ENCODE results near the gene AFAP1. TPM values are rescaled to one million over a fixed set of nuclear protein-coding genes. Genes with fewer than 3 reads are reported as not detected.
A peak's percentile ranks its signal among the peaks of the same experiment; 100 is the strongest.

The AFAP1 gene
- total RNA-seq, 1 experiment from 2014 or later, result 27.6 TPM

DNA sequence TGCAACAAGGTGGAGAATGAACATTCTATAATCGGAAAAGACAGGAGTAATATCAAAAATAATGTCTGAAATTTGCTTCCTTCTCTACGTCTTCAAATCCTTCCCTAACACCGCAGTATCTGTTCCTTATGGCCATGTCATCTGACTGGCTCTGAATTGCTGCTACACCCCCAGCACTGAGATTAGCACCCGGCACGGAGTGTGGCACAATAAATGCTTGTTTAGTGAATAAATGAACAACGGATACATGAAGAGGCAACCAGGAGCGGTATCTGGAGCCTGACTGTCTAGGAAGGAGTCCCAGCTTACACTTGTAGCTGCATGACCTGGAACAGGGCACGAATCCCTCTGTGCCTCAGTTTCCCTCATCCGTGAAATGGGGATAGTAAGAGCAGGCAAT, 164.3 kb downstream of the AFAP1 start:
- H3K4me1 Mint-ChIP-seq (ENCODE audit: low read depth, unreplicated experiment), result peaks cover 17% of the 10 kb centered on the region
- H3K4me3 Mint-ChIP-seq (ENCODE audit: unreplicated experiment), result no peak overlapping the region
- intact Hi-C loops (cut with micrococcal nuclease; ENCODE audit: unreplicated experiment), result no loop called here
- no peak for DNase-seq
- CTCF ChIA-PET, result no interaction called here
- no peaks in the 10 kb centered on the region for H3K27me3 ChIP-seq (replicated peaks; ENCODE audit: control insufficient read depth, insufficient read depth, low read length)
- H3K36me3 Mint-ChIP-seq (ENCODE audit: insufficient read depth, unreplicated experiment), result peaks cover 51% of the 10 kb centered on the region
- no peaks in the 10 kb centered on the region for H3K27me3 Mint-ChIP-seq (ENCODE audit: insufficient read depth, unreplicated experiment)
- no peaks in the 10 kb centered on the region for H3K9me3 Mint-ChIP-seq (ENCODE audit: unreplicated experiment)
- TF ChIP-seq, protein P1, sequence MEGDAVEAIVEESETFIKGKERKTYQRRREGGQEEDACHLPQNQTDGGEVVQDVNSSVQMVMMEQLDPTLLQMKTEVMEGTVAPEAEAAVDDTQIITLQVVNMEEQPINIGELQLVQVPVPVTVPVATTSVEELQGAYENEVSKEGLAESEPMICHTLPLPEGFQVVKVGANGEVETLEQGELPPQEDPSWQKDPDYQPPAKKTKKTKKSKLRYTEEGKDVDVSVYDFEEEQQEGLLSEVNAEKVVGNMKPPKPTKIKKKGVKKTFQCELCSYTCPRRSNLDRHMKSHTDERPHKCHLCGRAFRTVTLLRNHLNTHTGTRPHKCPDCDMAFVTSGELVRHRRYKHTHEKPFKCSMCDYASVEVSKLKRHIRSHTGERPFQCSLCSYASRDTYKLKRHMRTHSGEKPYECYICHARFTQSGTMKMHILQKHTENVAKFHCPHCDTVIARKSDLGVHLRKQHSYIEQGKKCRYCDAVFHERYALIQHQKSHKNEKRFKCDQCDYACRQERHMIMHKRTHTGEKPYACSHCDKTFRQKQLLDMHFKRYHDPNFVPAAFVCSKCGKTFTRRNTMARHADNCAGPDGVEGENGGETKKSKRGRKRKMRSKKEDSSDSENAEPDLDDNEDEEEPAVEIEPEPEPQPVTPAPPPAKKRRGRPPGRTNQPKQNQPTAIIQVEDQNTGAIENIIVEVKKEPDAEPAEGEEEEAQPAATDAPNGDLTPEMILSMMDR (IDR thresholded peaks at IDR 0.05; ENCODE audit: insufficient read depth in 1 of 2, low read depth in 1 of 2, low read length in 1 of 2, severe bottlenecking in 1 of 2, unreplicated experiment in 1 of 2), result no peak
- no peaks in the 10 kb centered on the region for H3K4me1 ChIP-seq
- BruUV-seq (replicated peaks), result no TSS peak
- POLR2A ChIA-PET, result no interaction called here
- H3K9me3 ChIP-seq, result no peaks in the 10 kb centered on the region
- no peak overlapping the region for H3K27ac Mint-ChIP-seq (ENCODE audit: unreplicated experiment)
- H3K36me3 ChIP-seq (ENCODE audit: control insufficient read depth, insufficient read depth, low read length), result no peaks in the 10 kb centered on the region
- H3K4me3 ChIP-seq (ENCODE audit: low read depth, low read length), result no peak overlapping the region

DNA sequence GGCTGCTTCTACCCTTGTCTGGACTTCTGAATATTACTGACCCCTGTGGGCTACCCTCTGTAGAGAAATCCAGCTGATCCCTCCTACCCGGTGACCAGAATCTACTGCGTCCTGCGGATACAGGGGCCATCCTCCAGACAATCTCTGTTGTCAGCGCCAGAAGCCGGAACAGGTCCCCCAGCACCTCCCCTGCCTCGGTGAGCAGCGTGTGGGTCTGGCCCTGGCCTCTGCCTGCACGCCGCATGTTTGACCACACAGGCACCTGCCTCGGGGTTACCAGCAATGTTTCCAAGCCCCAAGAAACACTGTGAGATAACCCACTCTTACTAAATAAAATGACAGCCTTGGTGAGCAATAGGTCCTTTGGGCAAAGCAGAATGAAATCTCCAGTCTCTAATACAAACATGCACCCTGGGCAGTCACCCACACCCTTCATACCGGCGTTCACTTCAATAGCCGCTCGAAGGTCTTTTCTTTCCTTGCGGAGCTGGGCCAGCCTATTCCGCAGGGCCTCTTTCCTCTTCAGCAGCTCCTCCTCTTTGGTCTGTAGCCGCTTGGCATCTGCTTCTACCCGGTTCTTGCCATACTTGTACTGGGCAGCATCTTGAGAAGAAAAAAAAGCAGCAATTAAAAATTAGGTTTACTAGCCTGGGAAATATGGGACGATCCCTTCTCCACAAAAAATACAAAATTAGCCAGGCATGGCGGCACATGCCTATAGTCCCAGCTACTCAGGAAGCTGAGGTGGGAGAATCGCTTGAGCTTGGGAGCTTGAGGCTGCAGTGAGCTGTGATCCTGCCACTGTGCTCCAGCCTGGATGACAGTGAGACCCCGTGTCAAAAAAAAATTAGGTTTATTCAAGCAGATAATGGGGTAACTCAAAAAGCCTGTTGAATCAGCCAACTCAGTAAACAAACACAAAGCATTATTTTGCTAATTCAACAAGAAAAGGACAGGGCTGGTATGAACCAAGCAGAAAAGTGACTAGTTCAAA, 165.1 kb downstream of the AFAP1 start:
- H3K4me3 Mint-ChIP-seq (ENCODE audit: unreplicated experiment), result no peak overlapping the region
- Histone ChIP-seq H3K36me3 (ENCODE audit: control insufficient read depth, insufficient read depth, low read length) (no peaks in the 10 kb centered on the region), H3K27me3 (replicated peaks; ENCODE audit: control insufficient read depth, insufficient read depth, low read length) (no peaks in the 10 kb centered on the region), H3K9me3 (no peaks in the 10 kb centered on the region), H3K4me1 (no peaks in the 10 kb centered on the region), H3K4me3 (ENCODE audit: low read depth, low read length) (no peak overlapping the region)
- no peaks in the 10 kb centered on the region for H3K9me3 Mint-ChIP-seq (ENCODE audit: unreplicated experiment)
- intact Hi-C loops (cut with micrococcal nuclease; ENCODE audit: unreplicated experiment), result no loop called here
- POLR2A ChIA-PET, result no interaction called here
- no peaks in the 10 kb centered on the region for H3K27me3 Mint-ChIP-seq (ENCODE audit: insufficient read depth, unreplicated experiment)
- CTCF ChIA-PET, result no interaction called here
- DNase-seq, result no peak
- H3K4me1 Mint-ChIP-seq (ENCODE audit: low read depth, unreplicated experiment), result peaks cover 24% of the 10 kb centered on the region
- peaks cover 59% of the 10 kb centered on the region for H3K36me3 Mint-ChIP-seq (ENCODE audit: insufficient read depth, unreplicated experiment)
- no peak overlapping the region for H3K27ac Mint-ChIP-seq (ENCODE audit: unreplicated experiment)
- BruUV-seq (replicated peaks), result no TSS peak
- TF ChIP-seq, protein P1 (IDR thresholded peaks at IDR 0.05; ENCODE audit: insufficient read depth in 1 of 2, low read depth in 1 of 2, low read length in 1 of 2, severe bottlenecking in 1 of 2, unreplicated experiment in 1 of 2), result no peak

DNA sequence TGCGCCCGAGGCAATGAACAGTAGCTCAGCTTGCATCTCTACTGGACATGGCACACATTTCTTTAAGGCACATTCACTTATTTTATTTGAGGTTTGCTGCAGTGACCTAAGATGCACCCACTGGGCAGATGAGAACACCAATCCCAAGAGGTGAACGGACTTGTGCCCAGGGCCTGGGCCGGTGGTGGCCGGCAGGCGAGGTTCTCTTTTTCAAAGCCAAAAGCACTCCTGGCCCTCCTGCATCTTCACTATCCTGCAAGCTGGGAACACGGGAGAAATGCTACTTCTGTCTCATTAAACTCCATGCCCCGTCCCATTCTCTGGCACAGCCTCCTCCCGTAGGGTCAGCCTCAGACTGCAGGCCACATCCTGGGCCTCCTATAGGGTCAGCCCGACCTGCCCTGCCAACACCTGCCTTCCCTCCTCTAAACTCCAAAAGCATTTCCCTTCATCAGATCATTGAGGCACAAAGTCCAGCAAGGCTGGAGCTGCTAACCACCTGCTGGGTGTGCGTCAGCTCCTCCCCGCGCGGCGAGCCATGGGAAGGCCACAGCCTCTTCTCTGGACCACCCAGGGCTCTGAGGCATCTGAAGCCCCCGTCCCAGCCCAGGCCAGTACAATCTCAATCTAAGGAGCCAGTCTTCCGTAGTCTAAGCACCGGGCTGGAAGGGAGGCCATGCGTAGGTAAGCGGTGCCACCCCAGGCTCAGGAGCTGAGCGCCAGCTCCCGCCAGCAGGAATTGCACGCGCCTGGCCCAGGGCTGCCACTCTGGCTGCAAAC, 166.1 kb downstream of the AFAP1 start:
- POLR2A ChIA-PET, result no interaction called here

More for the DNA sequence above, 166.1 kb downstream of the AFAP1 start:
- Mint-ChIP-seq H3K4me1 (ENCODE audit: low read depth, unreplicated experiment) (peaks cover 24% of the 10 kb centered on the region), H3K27me3 (ENCODE audit: insufficient read depth, unreplicated experiment) (no peaks in the 10 kb centered on the region), H3K9me3 (ENCODE audit: unreplicated experiment) (no peaks in the 10 kb centered on the region), H3K36me3 (ENCODE audit: insufficient read depth, unreplicated experiment) (peaks cover 64% of the 10 kb centered on the region), H3K4me3 (ENCODE audit: unreplicated experiment) (no peak overlapping the region), H3K27ac (ENCODE audit: unreplicated experiment) (peak overlapping the region; percentile 82)
- CTCF ChIA-PET, result no interaction called here
- no peak overlapping the region for H3K4me3 ChIP-seq (ENCODE audit: low read depth, low read length)
- no peaks in the 10 kb centered on the region for H3K27me3 ChIP-seq (replicated peaks; ENCODE audit: control insufficient read depth, insufficient read depth, low read length)
- H3K9me3 ChIP-seq, result no peaks in the 10 kb centered on the region
- TF ChIP-seq, protein P1 (IDR thresholded peaks at IDR 0.05; ENCODE audit: insufficient read depth in 1 of 2, low read depth in 1 of 2, low read length in 1 of 2, severe bottlenecking in 1 of 2, unreplicated experiment in 1 of 2), result no peak
- no peak for DNase-seq
- H3K36me3 ChIP-seq (ENCODE audit: control insufficient read depth, insufficient read depth, low read length), result no peaks in the 10 kb centered on the region
- H3K4me1 ChIP-seq, result no peaks in the 10 kb centered on the region
- BruUV-seq (replicated peaks), result no TSS peak
- intact Hi-C loops (cut with micrococcal nuclease; ENCODE audit: unreplicated experiment), result no loop called here

All from Caco-2 (cell line).